K562 (cell line): ENCODE data around the gene CENPU. TPM values are rescaled to one million over a fixed set of nuclear protein-coding genes. Genes with fewer than 3 reads are reported as not detected.

ENCODE experiments used
- DMBX1 ChIP-seq: fragments of 250-450 bp; sonication (Bioruptor Pico); IDR thresholded peaks from 2 replicates; pipeline ENCODE4 v1.8.0; 2022; ENCODE audit warnings: inconsistent platforms, mild to moderate bottlenecking, moderate library complexity, borderline replicate concordance
- FUS ChIP-seq: fragments of 200-400 bp; formaldehyde crosslinking; optimal IDR thresholded peaks from 2 replicates; pipeline ENCODE3; 2017; ENCODE audit warnings: low read depth, low read length
- MBD2 ChIP-seq: sonication (generic); IDR thresholded peaks from 2 replicates; pipeline ENCODE4 v1.6.1; 2016; ENCODE audit warnings: low read depth, borderline replicate concordance
- PCBP2 ChIP-seq: fragments of 200-400 bp; formaldehyde crosslinking; IDR thresholded peaks from 2 replicates; pipeline ENCODE4 v1.6.1; 2018; ENCODE audit warnings: low read length, low read depth, mild to moderate bottlenecking, moderate library complexity; ENCODE audit not compliant: poor library complexity, severe bottlenecking
- PML ChIP-seq: IDR thresholded peaks from 2 replicates; pipeline ENCODE4 v1.6.1; 2012; ENCODE audit warnings: low read length, inconsistent platforms
- polyA plus RNA-seq, 8 experiments: library from polyadenylated mRNA; depleted of rRNA in 4 of 8; stranded (reverse) in 5 of 8; unstranded in 3 of 8; fragments of >200 nt; fragmentation: Nextera tagmentation in 2 of 8; fragmentation: Illumina TruSeq in 1 of 8; extraction: Ambion mirVana in 2 of 8; extraction: Trizol in 1 of 8; gene quantifications; 2 replicates each; pipeline versions ENCODE4 v1.2.1 to v1.2.3, GENCODE V29; 2011 to 2014; ENCODE audit warnings: inconsistent platforms in 1 of 8, missing spikeins in 1 of 8
- total RNA-seq, 7 experiments: library from RNA; depleted of rRNA in 6 of 7; stranded (reverse); fragments of >200 nt in 6 of 7; fragmentation: Illumina TruSeq in 2 of 7; extraction: Trizol in 2 of 7; gene quantifications; 2 replicates each; pipeline versions ENCODE4 v1.2.1 to v1.2.3, GENCODE V29; 2011 to 2021; ENCODE audit warnings: low replicate concordance in 1 of 7
- TF ChIP-seq, protein P1 (sequence below): sonication (generic); formaldehyde crosslinking; IDR thresholded peaks from 2 replicates; pipeline ENCODE4 v1.8.1; 2023; ENCODE audit warnings: missing genetic modification reagents, mild to moderate bottlenecking, borderline replicate concordance
- TF ChIP-seq, protein P2 (sequence below): fragments of 250-450 bp; sonication (Bioruptor Pico); IDR thresholded peaks from 2 replicates; pipeline ENCODE4 v1.4.0; 2020
- TF ChIP-seq, protein P3 (sequence below), 2 experiments: fragments of 450-650 bp; IDR thresholded peaks; 2 replicates each; pipeline ENCODE4 v1.6.1; 2018; ENCODE audit warnings: mild to moderate bottlenecking in 2 of 2, low read depth in 1 of 2; ENCODE audit not compliant: partially characterized antibody in 2 of 2
- TF ChIP-seq, protein P4 (sequence below): fragments of 250-450 bp; sonication (Bioruptor Pico); IDR thresholded peaks from 2 replicates; pipeline ENCODE4 v1.5.1; 2021; ENCODE audit warnings: mild to moderate bottlenecking
- TF ChIP-seq, protein P5 (sequence below): IDR thresholded peaks from 2 replicates; pipeline ENCODE4 v1.6.1; 2011; ENCODE audit not compliant: insufficient read length; ENCODE audit errors: extremely low read depth
- TF ChIP-seq, protein P6 (sequence below): sonication (generic); formaldehyde crosslinking; IDR thresholded peaks from 2 replicates; pipeline ENCODE4 v1.8.1; 2022; ENCODE audit warnings: missing genetic modification reagents

CENPU gene
- total and polyA plus RNA-seq, 9 of the 15 experiments (the other 6 are each of a cell fraction or from before 2014, with no cell fraction given) = 39.4 to 98.7 (median 84.3) TPM

DNA sequence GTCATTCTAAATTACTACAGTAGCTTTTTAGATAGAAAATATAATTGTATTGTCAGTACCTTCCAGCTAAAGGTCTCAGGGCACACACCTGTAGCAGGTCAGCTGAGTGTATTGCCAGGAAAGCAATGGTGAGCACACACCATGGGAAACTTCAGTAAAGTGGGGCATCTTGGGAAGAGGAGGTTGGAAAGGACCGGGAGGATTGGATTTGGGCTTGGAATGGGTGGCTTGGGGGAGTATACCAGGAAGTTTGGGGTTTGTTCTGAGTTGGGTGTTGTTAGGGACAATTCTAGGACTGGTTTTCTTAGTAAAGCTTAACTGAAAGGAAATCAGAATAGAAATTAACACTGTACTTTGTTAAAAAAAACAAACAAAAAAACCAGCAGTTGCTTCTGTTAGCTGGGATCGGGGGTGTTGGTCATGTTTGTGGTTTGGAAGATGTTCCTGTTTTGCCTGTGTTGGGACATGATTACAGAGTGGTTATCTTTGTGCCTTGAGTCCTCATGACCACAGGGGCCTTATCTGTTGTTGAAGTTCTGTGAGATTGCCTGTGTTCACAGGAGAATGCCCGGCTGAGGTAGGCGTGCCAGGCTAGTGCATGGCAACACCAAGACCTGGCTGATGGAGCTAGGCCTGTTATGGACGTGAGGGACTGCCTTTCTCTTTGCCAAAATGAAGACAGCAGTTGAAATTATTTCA lies 49.3 kb downstream of the CENPU start (continued):
- TF ChIP-seq, protein P1, sequence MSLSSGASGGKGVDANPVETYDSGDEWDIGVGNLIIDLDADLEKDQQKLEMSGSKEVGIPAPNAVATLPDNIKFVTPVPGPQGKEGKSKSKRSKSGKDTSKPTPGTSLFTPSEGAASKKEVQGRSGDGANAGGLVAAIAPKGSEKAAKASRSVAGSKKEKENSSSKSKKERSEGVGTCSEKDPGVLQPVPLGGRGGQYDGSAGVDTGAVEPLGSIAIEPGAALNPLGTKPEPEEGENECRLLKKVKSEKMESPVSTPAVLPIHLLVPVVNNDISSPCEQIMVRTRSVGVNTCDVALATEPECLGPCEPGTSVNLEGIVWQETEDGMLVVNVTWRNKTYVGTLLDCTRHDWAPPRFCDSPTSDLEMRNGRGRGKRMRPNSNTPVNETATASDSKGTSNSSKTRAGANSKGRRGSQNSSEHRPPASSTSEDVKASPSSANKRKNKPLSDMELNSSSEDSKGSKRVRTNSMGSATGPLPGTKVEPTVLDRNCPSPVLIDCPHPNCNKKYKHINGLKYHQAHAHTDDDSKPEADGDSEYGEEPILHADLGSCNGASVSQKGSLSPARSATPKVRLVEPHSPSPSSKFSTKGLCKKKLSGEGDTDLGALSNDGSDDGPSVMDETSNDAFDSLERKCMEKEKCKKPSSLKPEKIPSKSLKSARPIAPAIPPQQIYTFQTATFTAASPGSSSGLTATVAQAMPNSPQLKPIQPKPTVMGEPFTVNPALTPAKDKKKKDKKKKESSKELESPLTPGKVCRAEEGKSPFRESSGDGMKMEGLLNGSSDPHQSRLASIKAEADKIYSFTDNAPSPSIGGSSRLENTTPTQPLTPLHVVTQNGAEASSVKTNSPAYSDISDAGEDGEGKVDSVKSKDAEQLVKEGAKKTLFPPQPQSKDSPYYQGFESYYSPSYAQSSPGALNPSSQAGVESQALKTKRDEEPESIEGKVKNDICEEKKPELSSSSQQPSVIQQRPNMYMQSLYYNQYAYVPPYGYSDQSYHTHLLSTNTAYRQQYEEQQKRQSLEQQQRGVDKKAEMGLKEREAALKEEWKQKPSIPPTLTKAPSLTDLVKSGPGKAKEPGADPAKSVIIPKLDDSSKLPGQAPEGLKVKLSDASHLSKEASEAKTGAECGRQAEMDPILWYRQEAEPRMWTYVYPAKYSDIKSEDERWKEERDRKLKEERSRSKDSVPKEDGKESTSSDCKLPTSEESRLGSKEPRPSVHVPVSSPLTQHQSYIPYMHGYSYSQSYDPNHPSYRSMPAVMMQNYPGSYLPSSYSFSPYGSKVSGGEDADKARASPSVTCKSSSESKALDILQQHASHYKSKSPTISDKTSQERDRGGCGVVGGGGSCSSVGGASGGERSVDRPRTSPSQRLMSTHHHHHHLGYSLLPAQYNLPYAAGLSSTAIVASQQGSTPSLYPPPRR = peak; percentile 56; the same call in 1 of the 2 replicates
- TF ChIP-seq, protein P2, sequence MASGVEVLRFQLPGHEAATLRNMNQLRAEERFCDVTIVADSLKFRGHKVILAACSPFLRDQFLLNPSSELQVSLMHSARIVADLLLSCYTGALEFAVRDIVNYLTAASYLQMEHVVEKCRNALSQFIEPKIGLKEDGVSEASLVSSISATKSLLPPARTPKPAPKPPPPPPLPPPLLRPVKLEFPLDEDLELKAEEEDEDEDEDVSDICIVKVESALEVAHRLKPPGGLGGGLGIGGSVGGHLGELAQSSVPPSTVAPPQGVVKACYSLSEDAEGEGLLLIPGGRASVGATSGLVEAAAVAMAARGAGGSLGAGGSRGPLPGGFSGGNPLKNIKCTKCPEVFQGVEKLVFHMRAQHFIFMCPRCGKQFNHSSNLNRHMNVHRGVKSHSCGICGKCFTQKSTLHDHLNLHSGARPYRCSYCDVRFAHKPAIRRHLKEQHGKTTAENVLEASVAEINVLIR (CRISPR knock-in tag) = no peak
- TF ChIP-seq, protein P3, sequence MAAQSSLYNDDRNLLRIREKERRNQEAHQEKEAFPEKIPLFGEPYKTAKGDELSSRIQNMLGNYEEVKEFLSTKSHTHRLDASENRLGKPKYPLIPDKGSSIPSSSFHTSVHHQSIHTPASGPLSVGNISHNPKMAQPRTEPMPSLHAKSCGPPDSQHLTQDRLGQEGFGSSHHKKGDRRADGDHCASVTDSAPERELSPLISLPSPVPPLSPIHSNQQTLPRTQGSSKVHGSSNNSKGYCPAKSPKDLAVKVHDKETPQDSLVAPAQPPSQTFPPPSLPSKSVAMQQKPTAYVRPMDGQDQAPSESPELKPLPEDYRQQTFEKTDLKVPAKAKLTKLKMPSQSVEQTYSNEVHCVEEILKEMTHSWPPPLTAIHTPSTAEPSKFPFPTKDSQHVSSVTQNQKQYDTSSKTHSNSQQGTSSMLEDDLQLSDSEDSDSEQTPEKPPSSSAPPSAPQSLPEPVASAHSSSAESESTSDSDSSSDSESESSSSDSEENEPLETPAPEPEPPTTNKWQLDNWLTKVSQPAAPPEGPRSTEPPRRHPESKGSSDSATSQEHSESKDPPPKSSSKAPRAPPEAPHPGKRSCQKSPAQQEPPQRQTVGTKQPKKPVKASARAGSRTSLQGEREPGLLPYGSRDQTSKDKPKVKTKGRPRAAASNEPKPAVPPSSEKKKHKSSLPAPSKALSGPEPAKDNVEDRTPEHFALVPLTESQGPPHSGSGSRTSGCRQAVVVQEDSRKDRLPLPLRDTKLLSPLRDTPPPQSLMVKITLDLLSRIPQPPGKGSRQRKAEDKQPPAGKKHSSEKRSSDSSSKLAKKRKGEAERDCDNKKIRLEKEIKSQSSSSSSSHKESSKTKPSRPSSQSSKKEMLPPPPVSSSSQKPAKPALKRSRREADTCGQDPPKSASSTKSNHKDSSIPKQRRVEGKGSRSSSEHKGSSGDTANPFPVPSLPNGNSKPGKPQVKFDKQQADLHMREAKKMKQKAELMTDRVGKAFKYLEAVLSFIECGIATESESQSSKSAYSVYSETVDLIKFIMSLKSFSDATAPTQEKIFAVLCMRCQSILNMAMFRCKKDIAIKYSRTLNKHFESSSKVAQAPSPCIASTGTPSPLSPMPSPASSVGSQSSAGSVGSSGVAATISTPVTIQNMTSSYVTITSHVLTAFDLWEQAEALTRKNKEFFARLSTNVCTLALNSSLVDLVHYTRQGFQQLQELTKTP (IDR thresholded peaks at IDR 0.05; ENCODE audit: low read depth in 1 of 2, partially characterized antibody in 2 of 2) = peak in 1 of 2 experiments; percentile 80
- 0 out of 2 replicates have a peak, but pooled peaks have one; percentile 46 for TF ChIP-seq DMBX1
- TF ChIP-seq PML = peak; percentile 99
- peak; percentile 87 for TF ChIP-seq MBD2
- TF ChIP-seq PCBP2 = no peak
- TF ChIP-seq, protein P4, sequence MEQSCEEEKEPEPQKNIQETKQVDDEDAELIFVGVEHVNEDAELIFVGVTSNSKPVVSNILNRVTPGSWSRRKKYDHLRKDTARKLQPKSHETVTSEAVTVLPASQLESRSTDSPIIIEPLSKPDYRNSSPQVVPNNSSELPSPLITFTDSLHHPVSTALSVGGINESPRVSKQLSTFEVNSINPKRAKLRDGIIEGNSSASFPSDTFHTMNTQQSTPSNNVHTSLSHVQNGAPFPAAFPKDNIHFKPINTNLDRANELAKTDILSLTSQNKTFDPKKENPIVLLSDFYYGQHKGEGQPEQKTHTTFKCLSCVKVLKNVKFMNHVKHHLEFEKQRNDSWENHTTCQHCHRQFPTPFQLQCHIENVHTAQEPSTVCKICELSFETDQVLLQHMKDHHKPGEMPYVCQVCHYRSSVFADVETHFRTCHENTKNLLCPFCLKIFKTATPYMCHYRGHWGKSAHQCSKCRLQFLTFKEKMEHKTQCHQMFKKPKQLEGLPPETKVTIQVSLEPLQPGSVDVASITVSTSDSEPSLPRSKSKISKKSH (CRISPR knock-in tag) = no peak
- TF ChIP-seq, protein P5, sequence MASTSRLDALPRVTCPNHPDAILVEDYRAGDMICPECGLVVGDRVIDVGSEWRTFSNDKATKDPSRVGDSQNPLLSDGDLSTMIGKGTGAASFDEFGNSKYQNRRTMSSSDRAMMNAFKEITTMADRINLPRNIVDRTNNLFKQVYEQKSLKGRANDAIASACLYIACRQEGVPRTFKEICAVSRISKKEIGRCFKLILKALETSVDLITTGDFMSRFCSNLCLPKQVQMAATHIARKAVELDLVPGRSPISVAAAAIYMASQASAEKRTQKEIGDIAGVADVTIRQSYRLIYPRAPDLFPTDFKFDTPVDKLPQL = no peak
- TF ChIP-seq FUS = no peak
- TF ChIP-seq, protein P6, sequence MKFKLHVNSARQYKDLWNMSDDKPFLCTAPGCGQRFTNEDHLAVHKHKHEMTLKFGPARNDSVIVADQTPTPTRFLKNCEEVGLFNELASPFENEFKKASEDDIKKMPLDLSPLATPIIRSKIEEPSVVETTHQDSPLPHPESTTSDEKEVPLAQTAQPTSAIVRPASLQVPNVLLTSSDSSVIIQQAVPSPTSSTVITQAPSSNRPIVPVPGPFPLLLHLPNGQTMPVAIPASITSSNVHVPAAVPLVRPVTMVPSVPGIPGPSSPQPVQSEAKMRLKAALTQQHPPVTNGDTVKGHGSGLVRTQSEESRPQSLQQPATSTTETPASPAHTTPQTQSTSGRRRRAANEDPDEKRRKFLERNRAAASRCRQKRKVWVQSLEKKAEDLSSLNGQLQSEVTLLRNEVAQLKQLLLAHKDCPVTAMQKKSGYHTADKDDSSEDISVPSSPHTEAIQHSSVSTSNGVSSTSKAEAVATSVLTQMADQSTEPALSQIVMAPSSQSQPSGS (CRISPR knock-in tag) = no peak
